ENCODE data around the gene KMT2C.

Gene KMT2C

DNA sequence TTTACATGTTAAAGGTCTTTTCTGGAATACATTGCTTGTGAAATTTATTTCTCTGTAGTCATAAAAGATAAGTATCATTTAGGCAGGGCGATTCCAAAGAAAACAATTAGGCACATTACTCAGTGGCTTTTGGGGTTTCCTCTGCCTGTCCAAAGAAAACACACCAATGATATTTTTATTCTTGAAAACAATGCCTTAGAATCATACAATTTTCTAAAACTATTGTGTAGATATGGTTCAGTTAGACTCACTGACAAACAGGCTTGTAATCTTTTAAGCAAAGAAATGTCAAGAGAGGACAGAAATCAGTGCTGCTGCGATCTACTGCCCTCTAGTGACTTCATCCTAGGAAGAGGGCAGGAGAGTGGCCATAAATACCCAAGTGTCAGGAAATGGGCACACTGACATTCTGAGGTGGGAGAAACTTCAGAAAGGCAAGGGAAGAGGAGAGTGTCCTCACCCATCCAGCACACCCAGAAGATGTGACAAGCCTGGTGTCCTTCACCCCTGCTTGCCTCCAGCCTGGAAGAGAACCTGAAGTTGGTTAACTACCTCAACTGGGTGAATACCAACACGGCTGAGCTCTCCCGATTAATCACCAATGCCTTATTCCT, 289.8 kb downstream of the KMT2C start:
- TF ChIP-seq CTCF (IDR thresholded peaks at IDR 0.05): peak; percentile 85

- TF ChIP-seq CTCF (IDR thresholded peaks at IDR 0.05): no peak
These were observed 291.1 kb downstream of the KMT2C start for GRCh38 chr7:152144557-152145245.

- no peak for TF ChIP-seq CTCF (IDR thresholded peaks at IDR 0.05)
These were observed 292.7 kb downstream of the KMT2C start for GRCh38 chr7:152142976-152143595.

DNA sequence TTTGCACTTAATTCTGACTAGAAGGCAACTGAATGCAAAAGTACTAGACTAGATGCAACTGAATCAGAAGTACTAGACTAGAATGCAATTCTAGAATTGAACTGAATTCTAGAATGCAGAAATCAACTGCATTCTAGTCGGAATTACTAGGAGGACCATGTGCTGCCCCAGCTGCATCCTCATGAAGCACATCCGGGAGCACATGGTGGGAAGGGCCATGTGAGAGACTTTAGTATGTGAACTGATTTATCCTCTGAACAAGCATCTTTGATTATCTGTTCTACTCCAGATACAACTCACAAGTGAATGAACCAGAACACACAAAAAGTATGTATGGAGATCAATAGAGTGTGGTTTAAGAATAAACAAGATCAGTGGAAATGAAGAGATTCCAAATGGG, 295.2 kb downstream of the KMT2C start:
- no peak for TF ChIP-seq CTCF (IDR thresholded peaks at IDR 0.05)

DNA sequence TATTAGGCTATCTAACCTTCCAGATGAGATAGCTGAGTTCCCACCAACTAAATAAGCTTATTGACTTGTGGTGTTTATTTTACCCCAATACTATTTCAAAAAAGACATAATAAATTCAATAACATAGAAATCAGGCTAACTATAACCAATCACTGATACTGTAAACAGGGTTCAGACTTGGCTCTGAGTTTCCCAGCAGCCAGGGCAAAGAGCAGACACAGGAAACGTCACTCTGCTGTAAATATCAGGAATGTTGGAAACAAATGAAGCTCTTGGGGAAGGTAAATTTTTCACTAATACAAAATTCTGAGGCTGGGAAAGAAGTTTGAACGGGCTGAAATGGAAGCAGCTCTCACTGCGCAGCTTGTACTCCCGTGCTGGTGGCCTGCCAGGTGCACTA, 295.7 kb downstream of the KMT2C start:
- no peak for TF ChIP-seq CTCF (IDR thresholded peaks at IDR 0.05)

DNA sequence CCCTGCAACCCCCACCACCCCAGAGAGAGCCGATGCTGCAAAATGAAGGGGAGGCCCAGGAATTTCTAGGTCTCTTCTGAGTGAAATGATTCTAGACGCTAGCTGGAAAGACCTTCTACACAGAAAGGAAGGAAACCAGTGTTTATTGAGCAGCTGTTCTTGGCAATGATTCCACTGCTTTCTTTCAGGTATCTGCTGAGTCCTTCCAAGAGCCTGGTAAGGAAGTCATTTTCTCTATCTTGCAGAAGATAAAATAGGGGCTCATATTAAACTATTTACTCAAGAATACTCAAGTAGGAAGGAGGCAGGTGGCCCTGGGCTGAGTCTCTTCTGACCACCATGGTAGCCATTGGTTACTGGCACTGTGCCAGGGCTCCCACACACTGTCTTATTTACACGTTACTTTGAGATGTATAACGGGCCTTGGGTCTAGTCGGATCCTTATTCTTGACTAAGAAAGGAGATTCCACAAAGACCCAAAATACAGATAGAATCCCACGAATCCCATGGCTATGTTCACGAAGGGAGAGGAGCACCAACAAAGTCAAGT, 298.3 kb downstream of the KMT2C start:
- no peak for TF ChIP-seq CTCF (IDR thresholded peaks at IDR 0.05)

DNA sequence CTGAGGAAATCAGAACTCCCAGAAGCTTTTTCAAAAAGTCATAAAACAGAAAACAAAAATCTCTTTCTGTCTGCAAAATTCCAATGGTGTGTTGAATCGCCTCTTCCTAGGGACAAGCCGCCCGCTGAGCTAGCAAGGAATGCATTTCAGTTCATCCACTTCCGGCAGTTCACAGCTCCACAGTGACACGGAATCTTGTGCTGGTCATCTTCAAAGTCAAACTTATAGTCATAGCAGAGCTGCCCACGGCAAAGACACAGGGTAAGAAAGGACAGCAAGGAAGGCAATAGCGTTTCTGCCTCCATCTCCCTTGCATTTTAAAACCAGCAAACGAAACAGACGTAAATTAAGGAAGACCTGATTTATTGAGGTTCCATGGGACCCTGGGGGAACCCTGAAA, 299.1 kb downstream of the KMT2C start:
- TF ChIP-seq CTCF (IDR thresholded peaks at IDR 0.05): no peak

Measured in LNCAP (cell line).